Upper lobe of left lung (tissue), 6 donors: Measurements from ENCODE around the gene CAPZB. TPM values are rescaled to one million over a fixed set of nuclear protein-coding genes. Genes with fewer than 3 reads are reported as not detected.

ENCODE experiments used
- ATAC-seq, 2 donors: fragments of 200-7000 bp; cut with Tn5 transposase; one replicate each; pipeline ENCODE4 v1.9.1; 2022; ENCODE audit warnings: mild to moderate bottlenecking in 2 of 2, moderate library complexity in 2 of 2; ENCODE audit not compliant: low FRiP score in 2 of 2
- DNase-seq, 2 donors: peaks; one replicate each; pipeline ENCODE4 v3.0.0-alpha.2; 2019 to 2020
- H3K27ac ChIP-seq, 4 donors: fragments of 200-600 bp; sonication (generic); one replicate each; pipeline ENCODE4 v1.5.1; 2016 to 2019
- H3K27me3 ChIP-seq, 4 donors: fragments of 200-600 bp; sonication (generic); one replicate each; pipeline ENCODE4 v1.5.1; 2017 to 2019
- H3K36me3 ChIP-seq, 4 donors: fragments of 200-600 bp; sonication (generic); one replicate each; pipeline ENCODE4 v1.5.1; 2016 to 2019
- H3K4me1 ChIP-seq, 4 donors: fragments of 200-600 bp; sonication (generic); one replicate each; pipeline ENCODE4 v1.5.1; 2018 to 2019
- H3K4me3 ChIP-seq, 4 donors: fragments of 200-600 bp; sonication (generic); one replicate each; pipeline ENCODE4 v1.5.1; 2017 to 2019; ENCODE audit warnings: mild to moderate bottlenecking in 2 of 4, moderate library complexity in 1 of 4
- H3K9me3 ChIP-seq, 4 donors: fragments of 200-600 bp; sonication (generic); one replicate each; pipeline ENCODE4 v1.5.1; 2018 to 2019
- EP300 ChIP-seq, 4 donors: sonication (generic); formaldehyde crosslinking; IDR thresholded peaks; one replicate each; pipeline ENCODE4 v1.5.1; 2017; ENCODE audit warnings: antibody characterized with exemption in 4 of 4, control low read depth in 2 of 4
- POLR2A ChIP-seq, 4 donors: fragments of 450-650 bp; IDR thresholded peaks; one replicate each; pipeline ENCODE4 v1.5.1; 2016 to 2017; ENCODE audit warnings: antibody characterized with exemption in 4 of 4, mild to moderate bottlenecking in 2 of 4
- POLR2AphosphoS5 ChIP-seq, 2 donors: sonication (generic); formaldehyde crosslinking; IDR thresholded peaks; one replicate each; pipeline ENCODE4 v1.5.1; 2017; ENCODE audit warnings: antibody characterized with exemption in 2 of 2
- WGBS, 2 donors: methylation state at CpG; one replicate each; pipeline ENCODE4 v1.1.5; 2017 to 2018; 5-methylcytosine and 5-hydroxymethylcytosine counted together
- total RNA-seq, 6 donors: library from RNA; depleted of rRNA in 4 of 6; stranded (reverse); fragments of >200 nt in 4 of 6; gene quantifications; one replicate each; pipeline versions ENCODE4 v1.1.0 to v1.2.1, GENCODE V29; 2016 to 2021
- TF ChIP-seq, protein P1 (sequence below), 6 experiments: fragments of 450-650 bp in 4 of 6; fragments of 200-600 bp in 2 of 6; sonication (generic) in 2 of 6; IDR thresholded peaks; one replicate each; pipeline ENCODE4 v1.5.1; 2016 to 2019; ENCODE audit warnings: antibody characterized with exemption in 6 of 6
- donor health status: DM: no; HTN: no; CAD: no; lungs with moderate emphysema.
- donor health status: DM: no; HTN: yes; CAD: no; lungs with severe emphysema.

Gene CAPZB
- total RNA-seq, 6 donors from 2014 or later, result 96.4 to 303 (median 144) TPM

DNA sequence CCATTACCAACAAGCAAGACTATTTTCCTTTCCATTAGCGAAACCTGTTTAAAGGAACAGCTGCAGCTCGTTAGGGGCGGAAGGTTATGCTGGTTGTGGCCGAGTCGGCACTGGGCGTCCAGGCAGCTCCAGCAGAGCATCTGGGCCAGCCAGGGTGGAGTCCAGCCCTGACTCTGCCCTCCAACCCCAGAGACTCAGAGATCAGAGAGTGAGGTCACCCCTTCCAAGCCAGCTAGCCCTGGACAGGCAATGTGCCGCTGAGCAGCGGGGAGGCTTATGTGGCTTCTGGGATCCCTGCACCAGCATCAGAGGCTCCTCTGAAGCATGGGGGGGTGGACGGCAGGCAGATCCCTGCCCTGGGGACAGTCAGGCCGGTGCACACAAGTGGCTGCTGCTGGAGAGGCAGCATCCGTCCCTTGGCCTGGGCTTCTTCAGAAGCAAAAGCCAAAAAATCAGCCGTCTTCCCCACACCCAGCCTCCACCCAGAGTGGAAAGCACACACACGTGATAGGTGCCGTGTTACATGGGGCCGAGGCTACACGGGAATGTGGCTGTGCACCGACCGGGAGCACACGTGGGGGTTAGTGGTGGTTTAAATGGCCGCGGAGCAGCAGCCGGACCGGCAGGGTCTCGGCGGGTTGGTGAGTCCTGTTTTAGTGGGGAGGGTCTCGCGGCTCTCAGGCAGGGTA is 143.1 kb downstream of the CAPZB start:
- no peak overlapping the region for H3K4me3 ChIP-seq
- no peaks in the 10 kb centered on the region for H3K9me3 ChIP-seq
- 85 to 87% methylated on average over 22 to 25 of the region's 27 CpGs for WGBS, 2 donors
- H3K27ac ChIP-seq, result no peak overlapping the region
- TF ChIP-seq EP300 (IDR thresholded peaks at IDR 0.05), result no peak
- TF ChIP-seq POLR2AphosphoS5 (IDR thresholded peaks at IDR 0.05), result no peak
- TF ChIP-seq, protein P1, sequence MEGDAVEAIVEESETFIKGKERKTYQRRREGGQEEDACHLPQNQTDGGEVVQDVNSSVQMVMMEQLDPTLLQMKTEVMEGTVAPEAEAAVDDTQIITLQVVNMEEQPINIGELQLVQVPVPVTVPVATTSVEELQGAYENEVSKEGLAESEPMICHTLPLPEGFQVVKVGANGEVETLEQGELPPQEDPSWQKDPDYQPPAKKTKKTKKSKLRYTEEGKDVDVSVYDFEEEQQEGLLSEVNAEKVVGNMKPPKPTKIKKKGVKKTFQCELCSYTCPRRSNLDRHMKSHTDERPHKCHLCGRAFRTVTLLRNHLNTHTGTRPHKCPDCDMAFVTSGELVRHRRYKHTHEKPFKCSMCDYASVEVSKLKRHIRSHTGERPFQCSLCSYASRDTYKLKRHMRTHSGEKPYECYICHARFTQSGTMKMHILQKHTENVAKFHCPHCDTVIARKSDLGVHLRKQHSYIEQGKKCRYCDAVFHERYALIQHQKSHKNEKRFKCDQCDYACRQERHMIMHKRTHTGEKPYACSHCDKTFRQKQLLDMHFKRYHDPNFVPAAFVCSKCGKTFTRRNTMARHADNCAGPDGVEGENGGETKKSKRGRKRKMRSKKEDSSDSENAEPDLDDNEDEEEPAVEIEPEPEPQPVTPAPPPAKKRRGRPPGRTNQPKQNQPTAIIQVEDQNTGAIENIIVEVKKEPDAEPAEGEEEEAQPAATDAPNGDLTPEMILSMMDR (IDR thresholded peaks at IDR 0.05), result no peak
- no peak for TF ChIP-seq POLR2A (IDR thresholded peaks at IDR 0.05)
- H3K36me3 ChIP-seq, result peaks cover 12 to 87% (median 57%) of the 10 kb centered on the region in 4 donors
- H3K27me3 ChIP-seq, result no peaks in the 10 kb centered on the region
- ATAC-seq (peak in 1 of 2 donors; percentile 90), DNase-seq (no peak)
- H3K4me1 ChIP-seq, result peaks cover 0 to 14% (median 1%) of the 10 kb centered on the region in 4 donors

DNA sequence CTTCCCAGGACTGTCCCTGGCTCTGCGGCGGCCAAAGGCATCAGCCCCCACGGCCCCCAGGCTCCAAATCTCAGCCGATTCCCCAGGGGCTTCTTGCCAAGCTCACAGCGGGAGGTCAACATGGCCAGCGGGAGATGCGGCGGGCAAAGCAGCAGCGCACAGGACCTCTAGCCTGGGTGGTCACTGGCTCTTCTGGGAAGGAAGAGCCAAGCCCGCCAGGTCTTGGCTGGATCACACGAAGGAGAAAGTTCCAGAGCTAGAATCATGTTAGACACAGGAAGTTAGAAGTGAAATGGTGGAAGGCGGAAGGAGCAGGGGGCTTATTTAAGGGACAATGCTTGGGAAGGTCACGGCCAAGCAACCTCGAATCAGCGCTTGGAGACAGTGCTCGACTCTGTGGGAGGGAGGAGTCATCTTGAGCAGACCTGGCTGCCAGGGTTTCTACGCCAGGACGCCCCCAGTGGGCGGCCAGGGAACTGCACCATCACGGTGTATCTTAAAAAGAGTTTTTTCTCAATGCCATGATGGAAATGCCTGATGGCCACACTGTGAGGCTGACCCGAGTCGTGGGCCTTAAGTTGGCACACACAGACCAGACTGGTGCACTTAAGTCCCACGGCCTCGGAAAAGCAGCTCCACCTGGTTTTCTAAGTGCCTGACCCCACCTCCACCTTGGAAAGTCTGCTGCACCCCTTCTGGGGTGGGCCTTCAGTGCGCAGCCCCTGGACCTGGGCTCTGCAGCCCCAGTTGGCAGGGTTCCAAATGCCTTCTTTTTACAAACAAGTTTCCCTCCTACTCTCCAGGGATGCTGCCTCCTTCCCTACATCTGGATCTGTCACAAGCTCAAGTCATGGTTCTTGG is 143.9 kb downstream of the CAPZB start:
- Histone ChIP-seq H3K27ac (no peak overlapping the region), H3K4me1 (peaks cover 0 to 12% (median 0%) of the 10 kb centered on the region in 4 donors), H3K4me3 (no peak overlapping the region), H3K36me3 (peaks cover 12 to 83% (median 57%) of the 10 kb centered on the region in 4 donors), H3K9me3 (no peaks in the 10 kb centered on the region), H3K27me3 (no peaks in the 10 kb centered on the region)
- DNase-seq (peak; percentile 62 to 94), ATAC-seq (peak; percentile 67 to 78)
- 66 to 67% methylated on average over 20 to 25 of the region's 25 CpGs for WGBS, 2 donors
- no peak for TF ChIP-seq POLR2AphosphoS5 (IDR thresholded peaks at IDR 0.05)
- no peak for TF ChIP-seq POLR2A (IDR thresholded peaks at IDR 0.05)
- no peak for TF ChIP-seq EP300 (IDR thresholded peaks at IDR 0.05)
- TF ChIP-seq, protein P1 (IDR thresholded peaks at IDR 0.05), result peak; percentile 72 to 89 (median 85)

DNA sequence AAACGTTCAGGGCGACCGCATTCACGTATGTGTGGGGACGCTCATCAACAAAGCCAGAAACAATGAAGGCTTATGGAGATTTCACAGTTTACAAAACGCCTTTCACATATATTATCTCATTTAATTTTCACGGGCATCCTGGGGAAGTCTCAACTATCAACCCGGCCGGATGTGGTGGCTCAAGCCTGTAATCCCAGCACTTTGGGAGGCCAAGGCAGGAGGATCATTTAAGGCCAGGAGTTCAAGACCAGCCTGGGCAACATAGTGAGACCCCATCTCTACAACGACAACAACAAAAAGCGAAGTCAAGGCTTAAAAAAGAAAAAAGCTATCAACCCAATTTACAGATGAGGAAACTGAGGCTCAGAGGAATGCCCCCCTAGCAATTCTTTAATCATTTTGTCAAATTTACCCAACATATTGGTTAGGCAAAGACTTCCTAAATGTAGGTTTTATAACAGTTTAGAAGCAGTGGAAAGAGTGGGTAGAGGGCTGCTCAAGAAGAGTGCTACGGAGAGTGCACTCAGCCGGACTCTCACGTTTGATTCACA is 144.9 kb downstream of the CAPZB start:
- Histone ChIP-seq H3K27ac (no peak overlapping the region), H3K36me3 (peaks cover 12 to 79% (median 56%) of the 10 kb centered on the region in 4 donors), H3K9me3 (no peaks in the 10 kb centered on the region), H3K4me1 (peaks cover 0 to 12% (median 0%) of the 10 kb centered on the region in 4 donors), H3K4me3 (no peak overlapping the region), H3K27me3 (no peaks in the 10 kb centered on the region)
- WGBS, 2 donors, result 94 to 98% methylated on average over 14 of the region's 14 CpGs
- DNase-seq (no peak), ATAC-seq (no peak)
- TF ChIP-seq, protein P1 (IDR thresholded peaks at IDR 0.05), result no peak
- no peak for TF ChIP-seq POLR2A (IDR thresholded peaks at IDR 0.05)
- no peak for TF ChIP-seq POLR2AphosphoS5 (IDR thresholded peaks at IDR 0.05)
- no peak for TF ChIP-seq EP300 (IDR thresholded peaks at IDR 0.05)

DNA sequence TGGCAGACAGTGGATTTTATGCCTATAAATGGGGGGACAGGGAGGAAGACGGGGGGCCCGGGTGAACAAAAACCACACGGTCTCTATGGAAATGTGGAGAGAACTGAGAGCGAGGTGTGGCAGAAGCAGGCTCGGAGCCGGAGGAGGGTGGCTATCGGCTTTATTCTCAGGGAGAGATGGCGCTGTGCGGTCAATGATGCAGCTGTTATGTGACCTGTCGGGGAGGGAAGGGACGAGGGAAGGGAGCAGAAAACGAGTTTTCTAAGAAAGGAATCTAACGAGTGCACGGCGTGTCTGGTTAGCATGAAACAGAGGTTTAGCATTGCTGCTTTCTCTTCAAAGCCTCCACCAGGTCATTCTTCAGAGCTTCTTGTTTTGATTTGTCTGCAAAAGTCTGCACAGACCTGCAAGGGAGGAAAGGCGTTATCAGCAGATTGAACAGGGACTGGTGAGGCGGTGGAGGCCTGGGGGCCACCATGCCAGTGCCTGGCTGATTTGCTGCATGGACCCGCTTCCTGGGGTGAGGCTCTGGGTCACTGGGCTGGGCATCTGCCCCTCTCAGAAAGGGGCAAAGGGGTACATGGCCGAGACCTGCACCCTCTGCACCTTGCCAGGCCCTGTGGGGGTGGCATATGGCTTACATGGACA is 146.0 kb downstream of the CAPZB start:
- no peak overlapping the region for H3K27ac ChIP-seq
- no peak overlapping the region for H3K4me3 ChIP-seq
- H3K27me3 ChIP-seq, result no peaks in the 10 kb centered on the region
- H3K36me3 ChIP-seq, result peaks cover 12 to 68% (median 47%) of the 10 kb centered on the region in 4 donors
- no peak for ATAC-seq
- DNase-seq, result no peak
- TF ChIP-seq EP300 (IDR thresholded peaks at IDR 0.05) (no peak), POLR2A (IDR thresholded peaks at IDR 0.05) (no peak), POLR2AphosphoS5 (IDR thresholded peaks at IDR 0.05) (no peak)
- TF ChIP-seq, protein P1 (IDR thresholded peaks at IDR 0.05), result no peak
- 88 to 92% methylated on average over 19 of the region's 19 CpGs for WGBS, 2 donors
- H3K4me1 ChIP-seq, result peaks cover 0 to 7% (median 0%) of the 10 kb centered on the region in 4 donors
- H3K9me3 ChIP-seq, result no peaks in the 10 kb centered on the region
